HCT116 (cell line): ENCODE measurements around the gene GRM8. TPM values are rescaled to one million over a fixed set of nuclear protein-coding genes. Genes with fewer than 3 reads are reported as not detected.

Experiments used
- ATAC-seq: fragments of 200-7000 bp; cut with Tn5 transposase; 2 replicates; pipeline ENCODE4 v1.9.1; 2020; ENCODE audit warnings: mild to moderate bottlenecking, moderate library complexity
- BruUV-seq: library from RNA; stranded (reverse); fragments of 400-500 nt; replicated peaks from 2 replicates; lab custom pipeline; 2021; lab: Mats Ljungman, UMichigan
- CTCF ChIA-PET: fragments of 300-600 bp; sonication (Branson Sonifier 250); formaldehyde crosslinking; loops from one replicate; lab custom pipeline; 2021; ENCODE audit warnings: antibody characterized with exemption; lab: Charles Lee
- POLR2A ChIA-PET: fragments of 300-600, 350-600 bp; sonication (Branson Sonifier 250); formaldehyde crosslinking; loops from one replicate; lab custom pipeline; 2021; ENCODE audit warnings: antibody characterized with exemption; lab: Charles Lee
- RAD21 ChIA-PET, 2 experiments: fragments of 300-600 bp; sonication (Branson Sonifier 250); formaldehyde crosslinking; loops; one replicate each; lab custom pipeline; 2023; ENCODE audit warnings: low total read pairs in 2 of 2; ENCODE audit not compliant: uncharacterized antibody in 2 of 2, unreplicated experiment in 2 of 2, low non-redundant PET in 1 of 2; lab: Charles Lee
- DNase-seq: peaks from one replicate; pipeline ENCODE4 v3.0.0-alpha.2; 2010; ENCODE audit warnings: low read depth, low spot score
- H2AFZ ChIP-seq: fragments of 200-600 bp; shearing (Covaris generic), sonication (generic); 2 replicates; pipeline ENCODE4 v1.6.1; 2017; ENCODE audit warnings: low read depth, mixed run types, mixed read lengths, antibody characterized with exemption, low read length; ENCODE audit not compliant: poor library complexity, severe bottlenecking
- H3K27ac ChIP-seq: 2 replicates; pipeline ENCODE4 v1.5.1; 2012; ENCODE audit warnings: low read depth, low read length
- H3K27me3 ChIP-seq: fragments of 200-600 bp; sonication (generic); 2 replicates; pipeline ENCODE4 v1.6.1; 2016; ENCODE audit warnings: mixed run types, low read length, mixed read lengths; ENCODE audit not compliant: insufficient read depth
- H3K36me3 ChIP-seq, 2 experiments: fragments of 200-500 bp in 1 of 2; fragments of 200-600 bp in 1 of 2; sonication (Bioruptor generic) in 1 of 2; sonication (generic) in 1 of 2; 2 replicates each; pipeline versions ENCODE4 v1.5.1 to v1.6.1; 2014 to 2016; ENCODE audit warnings: low read length in 2 of 2, inconsistent platforms in 1 of 2, mixed read lengths in 1 of 2, mixed run types in 1 of 2; ENCODE audit not compliant: insufficient read depth in 2 of 2, control insufficient read depth in 1 of 2
- H3K4me1 ChIP-seq, 2 experiments: fragments of 200-600 bp in 1 of 2; sonication (generic) in 1 of 2; 2 replicates each; pipeline versions ENCODE4 v1.5.1 to v1.6.1; 2012 to 2017; ENCODE audit warnings: low read length in 2 of 2, inconsistent platforms in 1 of 2, mild to moderate bottlenecking in 1 of 2, mixed read lengths in 1 of 2, mixed run types in 1 of 2, moderate library complexity in 1 of 2; ENCODE audit not compliant: insufficient read depth in 2 of 2, control insufficient read depth in 1 of 2
- H3K4me2 ChIP-seq: fragments of 200-600 bp; sonication (generic); 2 replicates; pipeline ENCODE4 v1.6.1; 2017; ENCODE audit warnings: mixed run types, low read length, mixed read lengths
- H3K4me3 ChIP-seq, 2 experiments: fragments of 200-600 bp in 1 of 2; sonication (generic) in 1 of 2; replicated peaks in 1 of 2; 2 replicates each; pipeline ENCODE4 v1.5.1; 2011 to 2016; ENCODE audit warnings: low read length in 2 of 2, control low read depth in 1 of 2, low read depth in 1 of 2, mild to moderate bottlenecking in 1 of 2, mixed read lengths in 1 of 2, mixed run types in 1 of 2
- H3K79me2 ChIP-seq: fragments of 200-600 bp; sonication (generic); 2 replicates; pipeline ENCODE4 v1.6.1; 2017; ENCODE audit warnings: mild to moderate bottlenecking, mixed run types, low read length, moderate library complexity, mixed read lengths; ENCODE audit not compliant: insufficient read depth
- H3K9ac ChIP-seq: fragments of 200-600 bp; sonication (generic); 2 replicates; pipeline ENCODE4 v1.6.1; 2016; ENCODE audit warnings: low read length, mixed read lengths
- H3K9me2 ChIP-seq: fragments of 200-600 bp; sonication (generic), shearing (Covaris generic); 2 replicates; pipeline ENCODE4 v1.6.1; 2017; ENCODE audit warnings: mixed run types, mild to moderate bottlenecking, moderate library complexity; ENCODE audit not compliant: insufficient read depth
- H3K9me3 ChIP-seq, 2 experiments: fragments of 200-500 bp in 1 of 2; fragments of 200-600 bp in 1 of 2; sonication (Bioruptor generic) in 1 of 2; sonication (generic) in 1 of 2; 2 replicates each; pipeline ENCODE4 v1.6.1; 2014 to 2017; ENCODE audit warnings: low read length in 2 of 2, mixed read lengths in 2 of 2, inconsistent platforms in 1 of 2, low read depth in 1 of 2, mild to moderate bottlenecking in 1 of 2, mixed run types in 1 of 2, moderate library complexity in 1 of 2; ENCODE audit not compliant: control insufficient read depth in 1 of 2, insufficient read depth in 1 of 2
- H4K20me1 ChIP-seq: fragments of 200-600 bp; sonication (generic), shearing (Covaris generic); 2 replicates; pipeline ENCODE4 v1.6.1; 2017; ENCODE audit warnings: mixed run types, mild to moderate bottlenecking, moderate library complexity; ENCODE audit not compliant: insufficient read depth
- CBX3 ChIP-seq: IDR thresholded peaks from 2 replicates; pipeline ENCODE4 v1.6.1; 2012; ENCODE audit warnings: low read depth
- EGR1 ChIP-seq: IDR thresholded peaks from 2 replicates; pipeline ENCODE4 v1.6.1; 2012; ENCODE audit warnings: low read depth
- EZH2 ChIP-seq: fragments of 200-600 bp; sonication (generic); IDR thresholded peaks from 2 replicates; pipeline ENCODE4 v1.6.1; 2017; ENCODE audit warnings: antibody characterized with exemption, mixed run types
- FOSL1 ChIP-seq: IDR thresholded peaks from 2 replicates; pipeline ENCODE4 v1.6.1; 2012; ENCODE audit warnings: low read depth
- RAD21 ChIP-seq: IDR thresholded peaks from 2 replicates; pipeline ENCODE4 v1.6.1; 2012; ENCODE audit warnings: low read depth, mild to moderate bottlenecking
- SP1 ChIP-seq: IDR thresholded peaks from 2 replicates; pipeline ENCODE4 v1.6.1; 2012; ENCODE audit warnings: low read depth
- SRF ChIP-seq: IDR thresholded peaks from 2 replicates; pipeline ENCODE4 v1.6.1; 2012; ENCODE audit warnings: low read depth
- YY1 ChIP-seq: IDR thresholded peaks from 2 replicates; pipeline ENCODE4 v1.6.1; 2011; ENCODE audit warnings: low read length, low read depth, moderate library complexity, mild to moderate bottlenecking; ENCODE audit not compliant: insufficient replicate concordance; ENCODE audit errors: extremely low read depth
- intact Hi-C: fragments of 100-400 bp; cut with micrococcal nuclease; formaldehyde crosslinking; loops from 2 replicates; pipeline ENCODE4 v1.10.0; 2022
- total RNA-seq: library from RNA; stranded (reverse); gene quantifications from one replicate; pipeline ENCODE4 v1.2.1, GENCODE V29; 2021; ENCODE audit not compliant: unreplicated experiment
- TF ChIP-seq, protein P1 (sequence below), 3 experiments: fragments of 200-600 bp in 1 of 3; sonication (generic) in 1 of 3; IDR thresholded peaks in 2 of 3; conservative IDR thresholded peaks in 1 of 3; 2 replicates each; pipeline ENCODE4 v1.5.1; 2012 to 2017; ENCODE audit warnings: low read depth in 2 of 3, low read length in 2 of 3, antibody characterized with exemption in 1 of 3, borderline replicate concordance in 1 of 3, control low read depth in 1 of 3, mild to moderate bottlenecking in 1 of 3, mixed read lengths in 1 of 3, mixed run types in 1 of 3, moderate library complexity in 1 of 3; ENCODE audit not compliant: insufficient read depth in 1 of 3
- TF ChIP-seq, protein P2 (sequence below): IDR thresholded peaks from 2 replicates; pipeline ENCODE4 v1.6.1; 2011; ENCODE audit warnings: mild to moderate bottlenecking, low read length, moderate library complexity; ENCODE audit not compliant: insufficient replicate concordance; ENCODE audit errors: extremely low read depth
- TF ChIP-seq, protein P3 (sequence below): IDR thresholded peaks from 2 replicates; pipeline ENCODE4 v1.6.1; 2012

The GRM8 gene
- total RNA-seq, 1 experiment from 2014 or later = 0.05 TPM

DNA sequence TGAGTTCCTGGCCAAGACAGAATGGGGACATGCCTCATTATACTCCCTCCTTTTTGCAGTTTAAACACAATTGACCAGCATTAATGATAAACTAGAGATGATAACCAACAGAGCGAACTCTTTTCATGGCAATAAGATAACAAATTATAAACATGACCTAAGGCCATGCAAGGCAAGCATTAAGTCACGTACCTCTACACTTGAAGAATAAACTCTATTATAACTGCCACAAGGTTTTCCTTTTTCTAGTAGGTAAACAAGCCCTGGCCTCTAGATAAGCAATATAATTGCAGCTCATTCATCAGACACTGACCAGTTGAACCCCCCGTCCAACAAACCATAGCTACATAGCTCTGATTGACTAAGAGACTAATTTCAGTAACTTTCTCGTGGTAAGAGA is 767.0 kb downstream of the GRM8 start:
- no peak overlapping the region for H3K4me2 ChIP-seq
- H3K79me2 ChIP-seq = no peaks in the 10 kb centered on the region
- TF ChIP-seq SP1 (no peak), EZH2 (no peak), YY1 (no peak), EGR1 (no peak), RAD21 (no peak), FOSL1 (no peak), CBX3 (no peak), SRF (no peak)
- TF ChIP-seq, protein P1, sequence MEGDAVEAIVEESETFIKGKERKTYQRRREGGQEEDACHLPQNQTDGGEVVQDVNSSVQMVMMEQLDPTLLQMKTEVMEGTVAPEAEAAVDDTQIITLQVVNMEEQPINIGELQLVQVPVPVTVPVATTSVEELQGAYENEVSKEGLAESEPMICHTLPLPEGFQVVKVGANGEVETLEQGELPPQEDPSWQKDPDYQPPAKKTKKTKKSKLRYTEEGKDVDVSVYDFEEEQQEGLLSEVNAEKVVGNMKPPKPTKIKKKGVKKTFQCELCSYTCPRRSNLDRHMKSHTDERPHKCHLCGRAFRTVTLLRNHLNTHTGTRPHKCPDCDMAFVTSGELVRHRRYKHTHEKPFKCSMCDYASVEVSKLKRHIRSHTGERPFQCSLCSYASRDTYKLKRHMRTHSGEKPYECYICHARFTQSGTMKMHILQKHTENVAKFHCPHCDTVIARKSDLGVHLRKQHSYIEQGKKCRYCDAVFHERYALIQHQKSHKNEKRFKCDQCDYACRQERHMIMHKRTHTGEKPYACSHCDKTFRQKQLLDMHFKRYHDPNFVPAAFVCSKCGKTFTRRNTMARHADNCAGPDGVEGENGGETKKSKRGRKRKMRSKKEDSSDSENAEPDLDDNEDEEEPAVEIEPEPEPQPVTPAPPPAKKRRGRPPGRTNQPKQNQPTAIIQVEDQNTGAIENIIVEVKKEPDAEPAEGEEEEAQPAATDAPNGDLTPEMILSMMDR (IDR thresholded peaks at IDR 0.05 in 2 of 3, conservative IDR thresholded peaks at IDR 0.05 in 1 of 3; ENCODE audit: borderline replicate concordance in 1 of 3, insufficient read depth in 1 of 3, low read depth in 2 of 3, low read length in 2 of 3) = no peak
- TF ChIP-seq, protein P2, sequence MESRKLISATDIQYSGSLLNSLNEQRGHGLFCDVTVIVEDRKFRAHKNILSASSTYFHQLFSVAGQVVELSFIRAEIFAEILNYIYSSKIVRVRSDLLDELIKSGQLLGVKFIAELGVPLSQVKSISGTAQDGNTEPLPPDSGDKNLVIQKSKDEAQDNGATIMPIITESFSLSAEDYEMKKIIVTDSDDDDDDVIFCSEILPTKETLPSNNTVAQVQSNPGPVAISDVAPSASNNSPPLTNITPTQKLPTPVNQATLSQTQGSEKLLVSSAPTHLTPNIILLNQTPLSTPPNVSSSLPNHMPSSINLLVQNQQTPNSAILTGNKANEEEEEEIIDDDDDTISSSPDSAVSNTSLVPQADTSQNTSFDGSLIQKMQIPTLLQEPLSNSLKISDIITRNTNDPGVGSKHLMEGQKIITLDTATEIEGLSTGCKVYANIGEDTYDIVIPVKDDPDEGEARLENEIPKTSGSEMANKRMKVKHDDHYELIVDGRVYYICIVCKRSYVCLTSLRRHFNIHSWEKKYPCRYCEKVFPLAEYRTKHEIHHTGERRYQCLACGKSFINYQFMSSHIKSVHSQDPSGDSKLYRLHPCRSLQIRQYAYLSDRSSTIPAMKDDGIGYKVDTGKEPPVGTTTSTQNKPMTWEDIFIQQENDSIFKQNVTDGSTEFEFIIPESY = no peak
- TF ChIP-seq, protein P3, sequence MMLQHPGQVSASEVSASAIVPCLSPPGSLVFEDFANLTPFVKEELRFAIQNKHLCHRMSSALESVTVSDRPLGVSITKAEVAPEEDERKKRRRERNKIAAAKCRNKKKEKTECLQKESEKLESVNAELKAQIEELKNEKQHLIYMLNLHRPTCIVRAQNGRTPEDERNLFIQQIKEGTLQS = no peak
- H3K9ac ChIP-seq = no peak overlapping the region
- ChIA-PET CTCF (no interaction called here), POLR2A (no interaction called here), RAD21 (no interaction called here)
- H3K4me3 ChIP-seq = no peak overlapping the region
- H4K20me1 ChIP-seq = no peaks in the 10 kb centered on the region
- BruUV-seq = no TSS peak
- ATAC-seq (no peak), DNase-seq (no peak)
- H3K4me1 ChIP-seq = no peaks in the 10 kb centered on the region
- no peak overlapping the region for H2AFZ ChIP-seq
- H3K27ac ChIP-seq = no peak overlapping the region
- H3K27me3 ChIP-seq = no peaks in the 10 kb centered on the region
- no peaks in the 10 kb centered on the region for H3K9me3 ChIP-seq
- intact Hi-C loops = no loop called here
- H3K9me2 ChIP-seq = no peaks in the 10 kb centered on the region
- H3K36me3 ChIP-seq = no peaks in the 10 kb centered on the region
